Bronchial epithelial cell (primary cell): ENCODE results near the gene TMC1. TPM values are rescaled to one million over a fixed set of nuclear protein-coding genes. Genes with fewer than 3 reads are reported as not detected.
"Not testable (repeated sequence)": the region's sequence is repeated elsewhere in the genome, so short reads cannot be mapped to it uniquely, and the experiment has no call there.

Source experiments
- DNase-seq: peaks from one replicate; pipeline ENCODE4 v3.0.0-alpha.2; 2010; ENCODE audit warnings: low read depth
- FAIRE-seq: peaks from 2 replicates; lab custom pipeline; 2011; peaks lifted over from hg19 to GRCh38; lab: Jason Lieb, UNC
- H3K27me3 ChIP-seq: 2 replicates; pipeline ENCODE4 v1.5.1; 2011; ENCODE audit warnings: low read length; ENCODE audit not compliant: control insufficient read depth, insufficient read depth
- H3K36me3 ChIP-seq: 2 replicates; pipeline ENCODE4 v1.5.1; 2011; ENCODE audit warnings: low read length; ENCODE audit not compliant: control insufficient read depth, insufficient read depth
- H3K4me3 ChIP-seq: 2 replicates; pipeline ENCODE4 v1.5.1; 2011; ENCODE audit warnings: mild to moderate bottlenecking, low read depth, low read length, control low read depth
- total RNA-seq: library from RNA; depleted of rRNA; stranded (reverse); fragments of >200 nt; gene quantifications from 2 replicates; pipeline ENCODE4 v1.2.1, GENCODE V29; 2014
- TF ChIP-seq, protein P1 (sequence below): IDR thresholded peaks from 2 replicates; pipeline ENCODE4 v1.5.1; 2011; ENCODE audit warnings: mild to moderate bottlenecking, moderate library complexity, low read length, control low read depth, inconsistent platforms; ENCODE audit not compliant: insufficient read depth, severe bottlenecking

The TMC1 gene
- total RNA-seq, 1 donor from 2014 or later, result not detected

DNA sequence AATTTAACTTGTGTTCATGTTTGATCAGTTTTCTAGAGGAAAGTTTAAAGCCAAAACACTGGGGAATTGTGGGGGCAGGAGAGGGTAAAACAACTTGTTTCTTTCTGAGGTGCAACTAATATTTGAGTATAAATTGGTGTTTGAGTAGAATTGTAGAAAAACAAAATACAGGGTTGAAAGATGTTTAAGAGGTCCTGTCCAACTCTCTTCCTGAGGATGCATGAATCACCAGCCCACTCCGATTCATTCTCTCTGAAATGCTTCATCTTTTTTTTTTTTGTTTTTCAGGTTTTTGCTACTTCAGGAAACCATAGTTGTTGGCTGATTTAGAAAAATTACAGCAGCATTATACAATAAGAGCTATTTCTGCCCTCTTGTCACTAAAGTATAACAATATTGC, 42.4 kb upstream of the TMC1 start:
- TF ChIP-seq, protein P1, sequence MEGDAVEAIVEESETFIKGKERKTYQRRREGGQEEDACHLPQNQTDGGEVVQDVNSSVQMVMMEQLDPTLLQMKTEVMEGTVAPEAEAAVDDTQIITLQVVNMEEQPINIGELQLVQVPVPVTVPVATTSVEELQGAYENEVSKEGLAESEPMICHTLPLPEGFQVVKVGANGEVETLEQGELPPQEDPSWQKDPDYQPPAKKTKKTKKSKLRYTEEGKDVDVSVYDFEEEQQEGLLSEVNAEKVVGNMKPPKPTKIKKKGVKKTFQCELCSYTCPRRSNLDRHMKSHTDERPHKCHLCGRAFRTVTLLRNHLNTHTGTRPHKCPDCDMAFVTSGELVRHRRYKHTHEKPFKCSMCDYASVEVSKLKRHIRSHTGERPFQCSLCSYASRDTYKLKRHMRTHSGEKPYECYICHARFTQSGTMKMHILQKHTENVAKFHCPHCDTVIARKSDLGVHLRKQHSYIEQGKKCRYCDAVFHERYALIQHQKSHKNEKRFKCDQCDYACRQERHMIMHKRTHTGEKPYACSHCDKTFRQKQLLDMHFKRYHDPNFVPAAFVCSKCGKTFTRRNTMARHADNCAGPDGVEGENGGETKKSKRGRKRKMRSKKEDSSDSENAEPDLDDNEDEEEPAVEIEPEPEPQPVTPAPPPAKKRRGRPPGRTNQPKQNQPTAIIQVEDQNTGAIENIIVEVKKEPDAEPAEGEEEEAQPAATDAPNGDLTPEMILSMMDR, result no peak
- H3K4me3 ChIP-seq, result no peak overlapping the region
- DNase-seq, result peak; percentile 39
- H3K27me3 ChIP-seq, result no peaks in the 10 kb centered on the region
- H3K36me3 ChIP-seq, result no peaks in the 10 kb centered on the region
- no peak for FAIRE-seq

- FAIRE-seq, H3K36me3 ChIP-seq, H3K4me3 ChIP-seq, H3K27me3 ChIP-seq, DNase-seq: not testable (repeated sequence)
Observed at GRCh38 chr9:72480261-72480660, 41.1 kb upstream of the TMC1 start.

DNA sequence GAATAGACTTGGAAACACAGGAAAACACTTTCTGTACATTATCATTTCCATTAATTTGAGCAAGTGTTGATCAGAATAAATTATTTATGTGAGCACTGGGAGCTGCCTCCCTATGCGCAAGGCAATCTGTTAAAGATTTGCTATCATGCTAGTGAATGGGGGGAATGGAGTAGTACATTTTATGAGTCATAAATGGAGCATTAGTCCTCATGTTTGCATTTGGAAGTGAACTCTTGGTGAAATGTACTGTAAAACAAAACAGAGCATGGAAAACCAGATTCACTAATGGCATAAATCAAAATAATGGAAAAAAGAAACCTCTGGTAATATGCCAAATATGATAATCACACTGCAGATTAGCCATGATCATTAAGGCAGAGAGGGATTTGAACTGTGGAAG, 40.5 kb upstream of the TMC1 start:
- DNase-seq, result peak; percentile 57
- no peaks in the 10 kb centered on the region for H3K36me3 ChIP-seq
- no peak overlapping the region for H3K4me3 ChIP-seq
- H3K27me3 ChIP-seq, result no peaks in the 10 kb centered on the region
- TF ChIP-seq, protein P1, result no peak
- FAIRE-seq, result no peak

DNA sequence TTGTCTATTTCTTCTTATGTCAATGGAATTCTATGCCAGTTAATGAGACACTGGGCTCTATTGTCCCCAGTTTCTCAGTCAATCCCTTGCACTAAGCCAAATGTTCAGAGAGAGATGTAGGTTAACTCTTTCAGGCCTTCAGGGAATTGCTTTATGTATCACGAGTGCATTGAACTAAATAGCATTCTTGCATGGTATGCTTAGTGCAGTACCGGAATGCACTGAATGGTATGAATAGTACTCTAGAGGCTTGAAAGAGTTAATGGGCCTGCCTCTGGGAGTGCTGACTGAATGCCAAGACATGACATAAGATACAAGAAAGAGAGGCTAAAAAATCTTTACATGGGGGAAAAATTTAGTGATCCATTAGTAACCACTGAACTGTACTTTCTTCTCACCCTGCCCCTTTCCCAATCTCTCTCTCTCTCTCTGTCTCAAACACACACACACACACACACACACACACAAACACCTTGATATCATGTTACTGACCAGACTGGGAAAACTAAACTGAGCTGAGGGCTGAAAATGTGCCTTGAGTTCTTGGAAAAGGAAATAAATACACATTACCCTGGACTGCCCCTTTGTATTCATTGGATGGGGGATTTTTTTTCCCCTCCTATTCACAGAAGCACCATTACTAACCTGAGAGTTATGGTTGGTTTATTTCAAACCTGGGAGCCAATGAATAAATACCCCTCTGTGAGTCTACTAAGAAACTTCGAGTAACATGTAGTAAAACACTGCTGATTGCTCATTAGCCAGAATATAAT, 35.4 kb upstream of the TMC1 start:
- no peak for FAIRE-seq
- DNase-seq, result no peak

GRCh38 chr9:72486594-72486955, 34.8 kb upstream of the TMC1 start:
- TF ChIP-seq, protein P1, result no peak

More for the DNA sequence above, 35.4 kb upstream of the TMC1 start:
- TF ChIP-seq, protein P1, result no peak
- Histone ChIP-seq H3K27me3 (no peaks in the 10 kb centered on the region), H3K4me3 (no peak overlapping the region), H3K36me3 (no peaks in the 10 kb centered on the region)

GRCh38 chr9:72487665-72488064, 33.7 kb upstream of the TMC1 start:
- not testable (repeated sequence) for H3K27me3 ChIP-seq, FAIRE-seq, H3K4me3 ChIP-seq, H3K36me3 ChIP-seq
- DNase-seq, result peak; percentile 30

More at GRCh38 chr9:72486594-72486955, 34.8 kb upstream of the TMC1 start:
- no peak overlapping the region for H3K4me3 ChIP-seq
- H3K27me3 ChIP-seq, result no peaks in the 10 kb centered on the region
- no peaks in the 10 kb centered on the region for H3K36me3 ChIP-seq
- no peak for FAIRE-seq
- no peak for DNase-seq

DNA sequence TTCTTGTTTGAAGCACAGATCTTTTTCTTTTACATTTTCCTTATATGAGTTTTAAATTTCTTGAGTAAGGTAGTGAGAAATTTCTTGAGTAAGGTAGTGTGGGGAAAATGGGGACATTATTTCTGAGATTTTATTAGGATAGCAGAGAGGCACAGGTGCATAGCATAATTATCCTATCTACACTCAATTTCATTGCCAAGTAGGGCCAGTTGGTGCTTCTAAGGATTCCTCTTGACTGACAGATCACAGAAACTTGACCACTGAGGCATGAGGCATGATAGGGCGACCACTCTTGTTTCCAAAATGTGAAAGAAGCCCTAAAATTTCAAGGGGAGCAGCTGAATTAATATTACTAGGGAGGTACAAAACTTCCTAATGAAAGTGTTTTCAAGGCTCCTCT, 31.4 kb upstream of the TMC1 start:
- no peak for FAIRE-seq

More for the DNA sequence above, 31.4 kb upstream of the TMC1 start:
- H3K27me3 ChIP-seq, result peaks cover 2% of the 10 kb centered on the region
- H3K36me3 ChIP-seq, result no peaks in the 10 kb centered on the region
- no peak for DNase-seq
- TF ChIP-seq, protein P1, result no peak
- H3K4me3 ChIP-seq, result no peak overlapping the region
